CD4-positive, alpha-beta T cell treated with Interleukin-21 for 1 hour (primary cell): ENCODE measurements around the gene BTBD6.

Experiments
- DNase-seq: peaks from one replicate; pipeline ENCODE4 v3.0.0-alpha.2; 2020

The BTBD6 gene

GRCh38 chr14:105211758-105212089, 36.6 kb upstream of the BTBD6 start:
- no peak for DNase-seq

DNA sequence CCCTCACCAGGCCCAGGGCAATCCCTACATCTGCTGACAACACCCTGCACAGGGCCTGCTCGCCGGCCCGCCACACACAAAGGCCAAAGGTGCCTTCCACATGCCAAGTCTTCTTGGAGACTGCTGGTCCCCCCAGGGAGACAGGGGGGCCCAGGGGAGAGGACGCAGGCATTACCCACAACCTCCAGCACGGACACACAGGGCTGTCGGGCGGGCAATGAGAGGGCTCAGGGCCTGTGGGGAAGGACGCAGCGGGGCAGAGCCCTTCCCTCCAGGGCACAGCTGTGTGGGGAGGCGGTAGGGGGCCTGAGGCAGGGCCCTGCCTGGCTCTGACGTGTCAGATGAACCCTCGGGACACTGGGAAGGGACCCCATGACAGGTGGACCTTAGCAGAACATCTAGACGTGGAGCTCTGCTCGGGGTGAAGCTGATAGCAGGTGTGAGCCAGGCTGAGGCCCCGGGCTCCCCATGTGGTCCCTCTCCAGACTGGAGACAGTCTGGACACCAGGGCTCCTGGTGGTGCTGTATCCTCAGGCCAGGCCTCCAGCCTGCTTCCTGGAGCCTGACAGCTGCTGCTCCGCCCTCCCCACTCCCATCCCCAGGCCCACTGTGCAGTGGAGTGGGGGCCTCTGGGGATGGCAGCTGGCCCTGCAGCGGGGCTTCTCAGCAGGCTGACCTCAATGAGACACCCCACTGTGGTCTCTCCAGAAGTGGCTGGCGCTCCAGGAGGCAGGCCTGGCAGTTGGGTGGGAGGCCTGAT, 35.6 kb upstream of the BTBD6 start:
- no peak for DNase-seq

DNA sequence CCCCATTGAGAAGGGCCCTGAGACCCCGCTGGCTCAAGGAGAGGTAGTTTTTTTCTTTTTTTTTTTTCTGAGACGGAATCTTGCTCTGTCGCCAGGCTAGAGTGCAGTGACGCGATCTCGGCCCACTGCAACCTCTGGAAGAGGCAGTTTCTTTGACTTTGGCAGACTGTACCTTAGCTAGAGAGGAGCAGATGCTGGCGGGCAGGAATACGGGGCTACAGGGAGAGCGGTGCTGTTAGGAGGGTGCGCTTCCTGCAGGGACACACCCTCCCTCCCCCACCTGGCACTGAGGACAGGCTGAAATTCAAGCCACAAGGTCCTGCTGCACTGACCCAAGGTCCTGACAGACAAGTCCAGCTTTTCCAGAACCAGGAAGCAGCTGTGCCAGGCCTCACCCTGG, 35.0 kb upstream of the BTBD6 start:
- no peak for DNase-seq

- no peak for DNase-seq
Measured at GRCh38 chr14:105214324-105214915, 33.9 kb upstream of the BTBD6 start.

DNA sequence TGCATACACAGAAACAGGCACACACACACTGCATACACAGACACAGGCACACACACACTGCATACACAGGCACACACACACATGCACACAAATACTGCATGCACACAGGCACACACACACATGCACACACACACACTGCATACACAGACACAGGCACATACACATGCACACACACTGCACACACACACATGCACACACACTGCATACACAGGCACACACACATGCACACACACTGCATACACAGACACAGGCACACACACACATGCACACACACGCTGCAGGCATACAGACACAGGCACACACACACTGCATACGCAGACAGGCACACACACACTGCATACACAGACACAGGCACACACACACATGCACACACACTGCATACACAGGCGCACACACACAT, 32.7 kb upstream of the BTBD6 start:
- DNase-seq, result no peak

GRCh38 chr14:105216490-105217247, 31.7 kb upstream of the BTBD6 start:
- no peak for DNase-seq

DNA sequence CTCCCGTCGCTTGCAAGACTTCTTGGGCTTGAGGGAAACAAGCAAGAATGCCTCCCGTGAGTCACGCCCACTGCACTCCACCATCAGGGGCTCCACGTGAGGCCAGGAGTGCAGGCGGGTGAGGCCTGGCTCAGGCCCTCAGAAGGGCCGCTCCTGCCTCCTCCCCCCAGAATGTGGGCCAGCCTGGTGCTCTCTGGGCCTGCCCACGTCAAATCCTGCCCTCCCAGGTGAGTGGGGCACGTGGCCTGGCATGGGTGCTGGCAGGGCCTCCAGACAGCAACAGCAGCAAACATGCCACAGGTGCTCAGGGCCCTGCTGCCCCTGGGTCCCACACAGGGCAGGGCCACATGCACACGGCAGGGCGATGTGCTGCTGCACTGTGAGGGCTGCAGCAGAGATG, 30.6 kb upstream of the BTBD6 start:
- no peak for DNase-seq

- DNase-seq, result no peak
Measured at GRCh38 chr14:105218611-105219010, 29.7 kb upstream of the BTBD6 start.

DNA sequence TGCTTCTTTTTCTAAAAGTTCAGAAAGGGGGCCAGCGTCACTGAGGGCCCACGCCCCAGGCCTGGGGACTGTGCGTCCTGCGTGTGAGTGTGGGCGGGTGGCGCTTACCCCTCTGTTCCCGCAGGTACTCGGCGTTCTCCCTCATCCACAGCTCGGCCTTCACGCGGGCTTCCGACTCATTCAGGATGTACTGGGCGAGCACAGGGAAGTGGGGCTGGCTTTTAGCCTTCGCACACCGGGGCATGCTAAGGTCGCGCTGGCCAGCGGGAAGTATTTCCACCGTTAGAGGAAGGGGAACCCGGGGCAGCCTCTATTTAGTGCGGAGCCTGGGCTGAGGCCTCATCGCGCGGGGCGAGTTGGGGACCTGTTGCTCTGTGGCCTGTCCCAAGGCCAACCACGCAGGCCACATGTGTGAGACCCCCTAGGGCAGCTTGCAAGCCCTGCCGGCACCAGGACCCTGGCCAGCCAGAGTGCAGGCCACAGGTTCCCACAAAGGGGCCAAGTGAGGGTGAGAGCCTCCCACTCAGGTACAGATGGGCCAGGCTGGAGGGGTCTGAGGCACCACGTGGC, 29.2 kb upstream of the BTBD6 start:
- no peak for DNase-seq

DNA sequence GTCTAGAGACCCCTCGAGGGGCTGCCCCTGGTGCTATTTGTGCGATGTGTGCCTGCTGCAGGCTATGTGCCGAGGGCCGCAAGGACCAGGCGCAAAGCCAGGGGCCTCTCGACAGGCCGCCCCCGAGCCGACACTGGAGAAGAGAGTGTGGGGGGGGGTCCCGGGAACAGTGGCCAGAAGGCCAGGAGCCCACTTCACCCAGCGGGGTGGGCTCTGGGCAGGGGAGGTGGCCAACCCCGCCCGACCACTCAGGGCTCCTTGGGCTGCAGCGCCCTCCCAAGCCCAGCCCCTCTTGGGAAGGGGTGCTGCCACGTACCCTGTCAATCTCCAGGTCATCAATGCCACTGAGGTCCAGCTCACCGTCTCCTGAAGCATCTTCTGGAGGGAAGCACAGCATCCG, 28.6 kb upstream of the BTBD6 start:
- no peak for DNase-seq

DNA sequence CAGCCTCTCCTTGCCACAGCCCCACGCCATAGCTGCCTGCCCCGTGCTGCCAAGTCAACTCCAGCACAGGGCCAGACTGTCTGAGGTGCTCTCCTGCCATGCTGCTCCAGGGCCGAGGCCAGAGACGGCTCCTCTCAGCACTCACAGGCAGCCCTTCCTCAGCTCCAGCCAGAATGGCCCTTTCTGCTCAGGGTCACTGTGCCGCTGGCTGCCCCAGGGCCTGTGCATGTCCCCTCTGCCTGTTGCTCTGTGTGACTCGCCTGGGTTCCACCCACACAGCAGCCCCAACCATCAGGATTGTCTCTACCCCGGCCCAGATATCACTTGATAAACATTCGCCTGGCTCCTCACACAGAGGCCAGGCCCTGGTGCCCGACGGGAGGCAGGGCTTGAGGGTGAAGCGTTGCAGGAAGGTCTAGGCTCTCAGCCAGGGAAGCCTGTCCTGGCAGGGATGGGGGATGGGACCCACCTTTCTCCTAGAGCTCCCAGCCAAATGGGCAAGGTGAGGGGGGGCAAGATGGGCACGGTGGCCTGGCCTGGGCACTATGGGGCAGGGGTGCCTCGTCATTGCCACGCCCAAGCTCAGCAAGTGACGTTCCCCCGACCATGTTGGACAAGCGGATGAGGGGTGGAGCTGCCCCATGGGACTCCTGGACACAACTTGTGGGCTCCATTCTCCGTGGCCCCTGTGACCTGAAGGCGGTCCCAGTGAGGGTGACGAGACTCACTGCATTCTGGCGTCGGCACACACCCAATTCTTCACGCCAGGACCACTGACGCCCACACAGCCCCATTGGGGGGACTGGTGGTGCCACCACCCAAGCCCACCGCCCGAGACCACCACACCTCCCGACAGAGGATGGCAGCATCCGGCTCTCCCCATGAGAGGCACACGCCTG, 27.4 kb upstream of the BTBD6 start:
- DNase-seq, result no peak

DNA sequence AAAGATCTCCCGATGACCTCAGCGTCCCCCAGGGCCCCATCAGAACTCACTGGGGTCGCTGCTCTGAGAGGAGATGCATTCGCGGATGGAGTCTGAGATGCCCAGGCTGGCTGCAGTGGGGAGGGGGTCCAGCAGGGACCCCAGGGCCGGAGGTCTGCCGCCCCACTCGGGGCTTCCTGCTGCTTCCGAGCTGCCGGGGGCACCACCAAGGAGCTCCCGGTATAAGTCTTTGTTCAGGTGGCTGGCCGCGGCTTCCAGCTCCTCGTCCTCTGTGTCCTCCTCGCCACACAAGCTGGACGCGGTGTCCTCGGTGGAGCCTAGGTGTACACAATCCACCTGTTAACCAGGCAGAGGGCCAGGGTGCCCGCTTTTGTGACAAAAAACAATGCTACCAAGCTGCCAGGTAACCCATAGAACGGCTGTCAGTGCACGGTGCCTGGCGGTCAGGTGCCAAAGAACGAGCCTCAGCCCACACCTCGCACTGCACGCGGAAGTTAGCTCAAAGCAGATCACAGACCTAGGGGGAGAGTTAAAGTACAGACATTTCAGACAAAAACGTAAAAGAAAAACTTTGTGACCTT, 26.6 kb upstream of the BTBD6 start:
- no peak for DNase-seq

- no peak for DNase-seq
Measured at GRCh38 chr14:105223260-105223659, 25.1 kb upstream of the BTBD6 start.

- no peak for DNase-seq
Measured at GRCh38 chr14:105223770-105224544, 24.4 kb upstream of the BTBD6 start.

- DNase-seq, result no peak
Measured at GRCh38 chr14:105224845-105225570, 23.3 kb upstream of the BTBD6 start.

DNA sequence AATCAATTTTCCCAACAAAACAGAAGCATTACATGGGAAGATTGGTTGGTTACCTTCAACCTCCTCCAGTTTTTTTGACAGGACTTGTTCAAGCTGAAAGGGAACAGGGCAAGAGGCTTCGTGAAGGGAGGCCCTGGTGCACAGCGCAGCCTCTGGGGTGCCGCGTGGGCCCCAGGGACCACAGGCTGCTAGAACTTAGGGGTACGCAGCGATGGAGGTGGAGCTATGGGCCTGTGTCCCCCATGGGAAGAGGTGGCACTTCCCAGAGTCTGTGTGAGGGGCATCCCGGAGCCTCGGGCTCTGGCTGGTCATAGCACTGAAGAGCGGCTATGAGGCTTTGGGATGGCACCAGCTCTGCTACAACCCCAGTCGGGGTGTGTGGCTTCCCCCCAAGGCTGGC, 22.1 kb upstream of the BTBD6 start:
- no peak for DNase-seq

DNA sequence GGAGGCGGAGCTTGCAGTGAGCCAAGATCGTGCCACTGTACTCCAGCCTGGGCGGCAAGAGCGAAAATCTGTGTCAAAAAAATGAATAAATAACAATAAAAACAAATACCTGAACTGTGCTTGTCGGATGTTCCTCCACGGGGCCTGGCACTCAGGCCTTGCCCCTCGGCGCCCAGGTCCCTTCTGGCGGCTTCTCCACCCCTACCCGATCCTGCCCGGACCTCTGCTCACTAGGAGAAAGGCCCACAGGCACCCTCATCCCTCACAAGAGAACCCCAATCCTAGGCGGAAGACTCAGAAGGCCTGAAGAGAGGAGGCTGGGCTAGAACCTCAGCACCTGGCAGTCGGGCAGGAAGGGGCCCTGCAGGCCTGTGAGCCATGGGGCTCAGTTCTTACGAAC, 21.0 kb upstream of the BTBD6 start:
- DNase-seq, result no peak

DNA sequence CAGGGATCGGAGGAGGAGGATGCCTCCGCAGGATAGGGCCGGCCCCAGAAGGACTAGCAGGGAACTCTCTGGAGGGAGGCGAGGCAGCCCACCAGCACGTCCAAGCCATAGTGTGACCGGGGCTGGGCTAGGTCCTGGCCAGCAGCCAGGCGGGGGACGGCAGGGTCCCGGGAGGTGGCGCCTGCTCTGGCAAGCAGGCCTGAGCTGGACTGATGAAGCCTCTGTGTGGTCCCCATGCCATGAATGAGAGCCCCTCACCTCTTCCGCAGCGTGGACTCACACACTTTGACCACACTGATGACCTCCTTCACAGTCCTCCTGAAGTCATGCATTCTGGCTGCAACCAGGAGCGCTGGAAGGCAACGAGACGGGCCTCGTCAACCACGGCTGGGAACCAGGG, 19.8 kb upstream of the BTBD6 start:
- DNase-seq, result no peak

DNA sequence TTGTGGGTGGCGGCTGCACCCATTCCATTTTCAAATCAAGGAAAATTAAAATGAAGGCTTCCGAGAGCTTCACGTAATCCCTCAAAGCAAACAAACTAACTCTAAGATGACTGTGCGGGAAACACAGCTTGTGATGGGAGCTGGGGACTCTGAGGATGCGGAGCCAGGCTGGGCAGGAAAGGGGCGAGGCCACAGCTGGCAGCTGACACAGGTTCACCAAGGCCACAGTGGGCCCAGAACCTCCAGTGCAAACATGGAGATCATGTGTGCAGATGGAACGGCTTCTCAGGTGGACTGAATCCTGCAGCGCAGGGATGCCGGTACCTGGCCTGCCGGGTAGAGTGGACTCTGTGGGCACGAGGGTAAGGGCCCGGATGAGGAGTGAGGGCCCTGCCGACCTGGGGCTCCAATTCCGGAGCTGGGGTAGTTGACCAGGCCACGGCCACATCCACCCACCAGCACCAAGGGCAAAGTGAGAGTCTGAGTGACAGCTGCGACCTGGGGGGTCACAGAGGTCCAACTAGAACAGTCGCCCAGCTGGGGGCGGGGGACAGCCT, 19.2 kb upstream of the BTBD6 start:
- no peak for DNase-seq

DNA sequence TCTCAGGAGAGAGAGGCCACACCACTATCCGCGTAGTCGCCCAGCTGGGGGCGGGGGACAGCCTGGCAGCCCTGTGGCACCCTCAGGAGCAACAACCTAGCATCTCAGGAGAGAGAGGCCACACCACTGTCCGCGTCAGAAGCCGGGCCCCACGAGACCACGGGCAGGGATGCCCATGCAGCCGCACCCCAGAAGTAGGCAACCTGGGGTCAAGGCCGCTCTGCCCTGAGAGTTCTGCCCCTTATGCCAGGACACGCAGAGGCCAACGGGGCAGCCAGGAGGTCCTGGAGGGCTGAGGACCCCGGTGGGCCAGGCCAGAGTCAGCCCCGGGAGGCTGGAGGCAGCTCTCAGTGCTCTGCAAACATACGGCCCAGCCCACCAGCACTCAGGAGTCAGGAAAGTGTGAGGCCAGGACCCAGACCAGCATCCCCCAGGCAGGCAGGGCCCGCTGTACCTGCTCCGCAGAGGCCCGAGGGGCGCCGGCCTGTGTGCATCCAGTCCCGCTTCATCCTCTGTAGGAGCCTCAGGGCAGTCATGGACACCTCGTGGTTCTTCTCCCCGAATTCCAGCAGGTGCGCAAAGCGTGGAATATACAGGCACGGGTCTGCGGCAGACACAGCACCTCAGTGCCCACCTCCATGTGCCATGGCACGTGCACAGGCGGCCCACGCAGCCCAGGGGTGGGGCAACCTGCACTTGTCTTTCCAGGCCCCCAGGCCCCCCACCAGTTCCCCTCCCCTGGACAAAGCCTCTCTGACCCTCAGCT, 7.3 kb upstream of the BTBD6 start:
- DNase-seq, result no peak
